Activated T-cell treated with anti-CD3 and anti-CD28 coated beads for 1 hour (primary cell): ENCODE data around the gene GSTA4.
A peak's percentile ranks its signal among the peaks of the same experiment; 100 is the strongest.

ENCODE experiments used
- DNase-seq: peaks from one replicate; pipeline ENCODE4 v3.0.0-alpha.2; 2020; ENCODE audit warnings: low read depth

GSTA4 gene, protein sequence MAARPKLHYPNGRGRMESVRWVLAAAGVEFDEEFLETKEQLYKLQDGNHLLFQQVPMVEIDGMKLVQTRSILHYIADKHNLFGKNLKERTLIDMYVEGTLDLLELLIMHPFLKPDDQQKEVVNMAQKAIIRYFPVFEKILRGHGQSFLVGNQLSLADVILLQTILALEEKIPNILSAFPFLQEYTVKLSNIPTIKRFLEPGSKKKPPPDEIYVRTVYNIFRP

GRCh38 chr6:52995089-52995912, at the start of gene GSTA4:
TSS of gene GSTA4 (minus strand) at chr6:52995284. CDS start at chr6:52994243, 1,041 bp downstream.
- peak; percentile 76 for DNase-seq

GRCh38 chr6:53044572-53044971, 49.5 kb upstream of the GSTA4 start:
- no peak for DNase-seq

- no peak for DNase-seq
These were observed 49.0 kb upstream of the GSTA4 start for GRCh38 chr6:53044071-53044470.

DNA sequence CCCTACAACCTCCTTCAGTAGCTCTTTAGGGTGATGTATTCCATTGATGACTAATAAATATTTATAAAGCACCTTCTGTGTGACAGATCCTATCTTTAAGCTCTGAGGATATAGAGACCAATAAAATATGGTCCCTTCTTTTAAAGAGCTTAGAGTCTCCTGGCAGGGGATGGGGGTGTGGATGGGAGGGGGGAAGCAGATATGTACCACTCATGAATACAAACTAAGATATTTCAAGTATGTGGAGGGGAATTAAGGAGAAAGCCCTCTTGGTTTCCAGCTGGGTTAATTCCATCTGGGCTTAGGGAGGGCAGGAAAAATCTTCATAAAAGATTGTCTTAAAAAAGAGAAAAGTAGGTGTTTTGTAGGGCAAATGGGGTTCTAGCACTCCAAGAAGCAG, 48.5 kb upstream of the GSTA4 start:
- no peak for DNase-seq

- DNase-seq: no peak
These were observed 47.0 kb upstream of the GSTA4 start for GRCh38 chr6:53042112-53042511.

DNA sequence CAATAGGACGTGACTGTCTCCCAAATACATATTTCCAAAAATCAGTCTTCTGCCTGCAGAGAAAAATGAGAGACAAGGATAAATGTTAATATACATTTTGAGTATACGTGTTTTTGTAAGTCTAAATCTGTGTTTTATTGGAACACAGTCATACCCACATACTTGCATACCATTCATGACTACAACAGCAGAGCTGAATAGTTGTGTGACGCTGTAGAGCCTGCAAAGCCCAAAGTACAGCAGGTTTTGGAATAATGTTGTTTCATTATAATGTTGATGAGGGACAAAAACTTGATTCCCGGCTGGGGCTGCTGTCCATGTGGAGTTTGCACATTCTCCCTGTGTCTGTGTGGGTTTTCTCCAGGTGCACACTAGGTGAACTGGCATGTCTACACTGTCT, 46.3 kb upstream of the GSTA4 start:
- no peak for DNase-seq

GRCh38 chr6:53038596-53038995, 43.5 kb upstream of the GSTA4 start:
- DNase-seq: no peak

- DNase-seq: no peak
These were observed 43.1 kb upstream of the GSTA4 start for GRCh38 chr6:53038141-53038540.

DNA sequence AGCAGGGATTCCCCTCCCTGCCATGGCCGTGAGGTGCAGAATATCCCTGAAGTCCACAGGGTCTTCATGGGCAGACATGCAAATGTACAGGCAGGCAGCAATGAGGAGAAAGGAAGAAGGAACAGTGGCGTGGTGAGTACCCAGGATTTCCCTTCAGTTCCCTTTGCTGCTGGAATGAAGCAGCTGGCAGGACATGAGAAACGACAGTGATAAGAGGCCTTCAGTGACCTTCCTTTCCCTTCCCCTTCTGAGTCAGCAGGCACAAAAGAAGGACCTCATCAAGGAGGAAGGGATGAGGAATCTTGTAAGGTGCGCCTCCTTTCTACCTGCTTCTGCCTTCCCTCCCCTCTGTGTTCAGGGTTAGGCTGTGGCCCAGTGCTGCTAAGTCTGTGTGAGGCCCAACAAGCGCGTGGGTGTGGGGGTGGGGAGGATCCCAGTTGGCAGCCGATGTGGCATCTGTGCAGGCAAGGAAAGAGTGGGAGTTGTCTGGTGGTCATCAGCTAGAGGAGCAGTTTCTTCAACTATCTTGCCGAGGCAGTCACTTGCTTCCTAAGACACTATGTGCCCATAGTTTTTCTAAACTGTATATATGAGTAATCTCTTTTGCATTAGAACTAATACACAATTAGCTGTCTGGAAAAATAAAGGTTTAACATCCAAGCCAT, 40.6 kb upstream of the GSTA4 start:
- no peak for DNase-seq

GRCh38 chr6:53033764-53034163, 38.7 kb upstream of the GSTA4 start:
- DNase-seq: no peak

- DNase-seq: no peak
These were observed 37.8 kb upstream of the GSTA4 start for GRCh38 chr6:53032849-53033248.

DNA sequence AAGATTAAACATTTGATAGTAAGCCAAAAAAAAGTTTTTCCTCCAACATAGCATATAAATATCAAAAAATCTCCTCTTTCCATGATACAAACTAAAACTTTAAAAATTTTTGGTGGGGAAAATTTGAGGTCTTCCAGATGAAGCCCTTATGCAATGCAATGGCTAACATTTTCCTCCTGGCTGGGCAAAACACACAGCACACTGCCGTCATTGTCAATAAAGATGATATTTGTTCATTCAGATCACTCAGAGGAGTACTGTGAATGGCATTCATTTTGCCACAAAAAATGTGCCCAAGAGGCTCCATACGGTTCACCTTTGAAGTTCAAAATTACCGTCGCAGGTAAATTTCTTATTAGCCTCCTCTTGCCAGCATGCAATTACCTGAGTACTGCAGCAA, 36.2 kb upstream of the GSTA4 start:
- no peak for DNase-seq

DNA sequence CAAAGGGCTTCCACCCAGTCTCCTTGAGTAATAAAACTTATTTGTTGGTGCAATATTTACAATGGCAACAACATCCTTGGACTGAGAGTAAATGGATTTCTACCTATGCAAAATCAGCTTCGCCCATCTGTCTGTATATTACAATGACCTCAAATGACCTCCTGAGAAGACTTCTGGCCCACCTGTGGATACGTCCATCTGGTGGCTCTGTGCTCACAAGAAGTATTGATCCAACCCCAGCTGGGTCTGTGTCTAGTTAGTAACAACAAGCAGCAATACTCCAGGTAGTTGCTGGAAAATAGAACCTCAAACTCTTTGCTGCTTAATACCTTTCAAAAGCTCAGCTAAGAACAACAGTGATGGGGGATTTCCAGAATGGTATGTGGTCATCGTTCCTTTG, 34.7 kb upstream of the GSTA4 start:
- no peak for DNase-seq

- DNase-seq: no peak
These were observed 34.2 kb upstream of the GSTA4 start for GRCh38 chr6:53029257-53029656.

GRCh38 chr6:53028467-53028866, 33.4 kb upstream of the GSTA4 start:
- no peak for DNase-seq

DNA sequence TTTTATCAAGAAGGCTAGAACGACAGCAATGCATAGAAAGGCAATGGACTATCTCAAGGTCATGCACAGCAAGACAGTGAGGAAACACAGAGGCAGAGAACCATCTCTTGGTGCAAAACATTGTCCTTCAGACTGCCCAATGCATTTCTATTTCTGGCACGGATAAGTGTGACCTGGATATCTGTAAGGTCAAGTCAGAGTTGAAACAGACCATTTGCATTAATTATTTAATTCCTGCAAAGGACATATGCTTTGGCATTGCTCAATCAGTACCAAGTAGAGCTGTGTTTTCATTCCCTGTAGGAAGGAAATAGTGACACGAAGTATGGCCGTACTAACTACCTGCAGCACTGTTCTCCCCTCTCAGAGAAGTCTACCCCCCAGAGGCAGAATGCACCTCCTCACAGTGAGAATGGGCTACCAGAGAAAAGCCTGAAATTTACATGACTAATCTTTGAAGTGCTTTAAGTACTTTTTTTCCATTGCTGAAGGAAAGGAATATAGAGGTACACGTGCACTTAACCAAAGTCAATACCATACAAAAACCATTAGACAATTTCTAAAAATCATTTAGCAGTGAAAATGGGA, 32.1 kb upstream of the GSTA4 start:
- DNase-seq: no peak

DNA sequence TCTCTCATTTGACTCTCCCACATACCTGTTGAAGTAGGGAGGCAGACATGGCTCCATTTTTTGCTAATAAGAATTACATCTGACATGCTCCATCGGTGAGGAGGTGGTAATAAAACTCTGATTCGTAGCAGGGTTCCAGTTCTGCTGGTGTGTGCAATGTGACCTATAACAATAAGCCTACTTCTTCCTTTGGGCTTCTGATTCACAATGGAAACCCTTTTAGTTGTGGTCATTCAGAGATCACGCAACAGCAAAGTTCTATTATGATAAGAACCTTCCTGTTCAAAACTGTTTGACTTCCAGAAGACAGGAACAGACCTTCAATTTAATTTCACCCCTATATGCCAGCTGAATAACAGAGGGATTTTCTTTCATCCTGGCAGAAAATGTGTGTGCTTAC, 31.4 kb upstream of the GSTA4 start:
- DNase-seq: no peak

DNA sequence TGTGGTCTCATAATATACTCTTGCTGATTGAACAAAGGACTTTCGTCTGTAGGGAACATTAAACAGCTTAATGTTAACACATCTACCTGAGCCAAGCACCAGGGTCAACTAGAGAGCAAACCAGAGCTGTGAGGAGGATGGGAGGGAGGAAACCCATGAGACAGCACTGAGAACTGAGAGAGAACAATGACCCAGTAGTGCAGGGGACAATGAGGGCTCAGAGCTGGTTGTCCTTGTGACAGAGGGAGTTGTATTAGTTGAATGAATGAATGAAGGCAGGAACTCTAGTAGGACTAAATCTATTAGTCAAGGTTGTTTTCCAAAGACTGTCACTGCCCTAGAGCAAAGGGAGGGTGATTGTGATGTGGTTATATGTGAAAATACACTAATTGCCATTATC, 28.2 kb upstream of the GSTA4 start:
- DNase-seq: no peak

- DNase-seq: no peak
These were observed 25.1 kb upstream of the GSTA4 start for GRCh38 chr6:53020005-53020744.

DNA sequence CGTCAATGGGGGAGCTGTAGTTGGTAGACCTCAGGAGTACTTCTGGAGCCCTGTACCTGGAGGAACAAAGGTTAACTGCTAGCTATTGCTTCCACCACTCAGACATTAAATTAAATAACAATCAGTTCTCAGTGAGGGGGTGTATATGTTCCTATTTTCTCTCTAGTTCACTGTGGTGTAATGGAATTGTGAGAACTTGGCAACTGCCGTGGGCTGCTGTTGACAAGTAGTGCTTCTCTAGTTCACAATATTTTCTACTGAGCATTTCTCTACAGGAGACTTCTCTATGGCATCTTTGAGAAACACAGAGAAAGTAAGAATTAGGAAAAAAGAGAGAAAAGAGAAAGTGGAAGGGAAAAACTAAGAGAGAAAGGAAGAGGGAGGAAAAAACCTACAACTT, 23.4 kb upstream of the GSTA4 start:
- no peak for DNase-seq

GRCh38 chr6:53015486-53015885, 20.4 kb upstream of the GSTA4 start:
- DNase-seq: no peak

- DNase-seq: no peak
These were observed 19.7 kb upstream of the GSTA4 start for GRCh38 chr6:53014744-53015143.
